Neuronal stem cell (in vitro differentiated cells): ENCODE measurements around the gene KLF5.
"Not testable (repeated sequence)": the region's sequence is repeated elsewhere in the genome, so short reads cannot be mapped to it uniquely, and the experiment has no call there.

ENCODE experiments used
- DNase-seq: peaks from one replicate; pipeline ENCODE4 v3.0.0-alpha.2; 2013; ENCODE audit warnings: low spot score
- H2AFZ ChIP-seq: one replicate; pipeline ENCODE4 v1.6.1; 2013; ENCODE audit warnings: mild to moderate bottlenecking, low read length, inconsistent platforms
- H2AK5ac ChIP-seq: 2 replicates; pipeline ENCODE4 v1.6.1; 2013; ENCODE audit warnings: low read depth, mild to moderate bottlenecking, inconsistent platforms, low read length, moderate library complexity, mixed read lengths
- H2BK120ac ChIP-seq: 2 replicates; pipeline ENCODE4 v1.6.1; 2013; ENCODE audit warnings: low read depth, mild to moderate bottlenecking, inconsistent platforms, low read length, moderate library complexity, mixed read lengths
- H2BK12ac ChIP-seq: one replicate; pipeline ENCODE4 v1.6.1; 2013; ENCODE audit warnings: low read length, inconsistent platforms
- H2BK15ac ChIP-seq: 2 replicates; pipeline ENCODE4 v1.6.1; 2013; ENCODE audit warnings: mild to moderate bottlenecking, low read length, inconsistent platforms, mixed read lengths
- H2BK5ac ChIP-seq: one replicate; pipeline ENCODE4 v1.6.1; 2013; ENCODE audit warnings: inconsistent platforms, mild to moderate bottlenecking, low read length, moderate library complexity
- H3K14ac ChIP-seq: one replicate; pipeline ENCODE4 v1.6.1; 2013; ENCODE audit warnings: low read length, inconsistent platforms
- H3K18ac ChIP-seq: 2 replicates; pipeline ENCODE4 v1.6.1; 2013; ENCODE audit warnings: low read length, inconsistent platforms
- H3K23ac ChIP-seq: 2 replicates; pipeline ENCODE4 v1.6.1; 2013; ENCODE audit warnings: low read depth, mild to moderate bottlenecking, mixed read lengths, low read length, inconsistent platforms; ENCODE audit not compliant: poor library complexity
- H3K27ac ChIP-seq: replicated peaks from 3 replicates; pipeline ENCODE4 v1.5.1; 2013; ENCODE audit warnings: low read length, inconsistent platforms
- H3K27me3 ChIP-seq, 3 experiments: 2 replicates each; pipeline ENCODE4 v1.6.1; 2013; ENCODE audit warnings: low read length in 3 of 3, mild to moderate bottlenecking in 2 of 3, inconsistent platforms in 1 of 3, low read depth in 1 of 3, mixed read lengths in 1 of 3, moderate library complexity in 1 of 3; ENCODE audit not compliant: control insufficient read depth in 3 of 3, insufficient read depth in 3 of 3
- H3K36me3 ChIP-seq, 2 donors: replicated peaks in 1 of 2; 2 replicates each; pipeline ENCODE4 v1.6.1; 2013; ENCODE audit warnings: low read length in 2 of 2; ENCODE audit not compliant: control insufficient read depth in 2 of 2, insufficient read depth in 2 of 2
- H3K4ac ChIP-seq: 2 replicates; pipeline ENCODE4 v1.6.1; 2013; ENCODE audit warnings: inconsistent platforms, mild to moderate bottlenecking, low read length, moderate library complexity
- H3K4me1 ChIP-seq, 2 donors: 1 replicate in 1 of 2; 2 replicates in 1 of 2; pipeline ENCODE4 v1.6.1; 2013; ENCODE audit warnings: low read length in 2 of 2, low read depth in 1 of 2; ENCODE audit not compliant: control insufficient read depth in 2 of 2, insufficient read depth in 1 of 2
- H3K4me2 ChIP-seq: one replicate; pipeline ENCODE4 v1.6.1; 2013; ENCODE audit warnings: mild to moderate bottlenecking, low read length, inconsistent platforms; ENCODE audit not compliant: insufficient read depth, poor library complexity, severe bottlenecking
- H3K4me3 ChIP-seq, 2 donors: 2 replicates each; pipeline ENCODE4 v1.5.1; 2013; ENCODE audit warnings: low read length in 2 of 2, mild to moderate bottlenecking in 2 of 2, inconsistent platforms in 1 of 2, moderate library complexity in 1 of 2
- H3K79me1 ChIP-seq: one replicate; pipeline ENCODE4 v1.6.1; 2013; ENCODE audit warnings: low read depth, mild to moderate bottlenecking, inconsistent platforms, low read length, moderate library complexity
- H3K9ac ChIP-seq: one replicate; pipeline ENCODE4 v1.6.1; 2013; ENCODE audit warnings: mild to moderate bottlenecking, low read depth, low read length, inconsistent platforms; ENCODE audit not compliant: poor library complexity
- H3K9me3 ChIP-seq, 2 donors: replicated peaks in 1 of 2; 2 replicates each; pipeline versions ENCODE3 to v1.6.1; 2013; ENCODE audit warnings: low read length in 2 of 2, mild to moderate bottlenecking in 2 of 2, inconsistent platforms in 1 of 2, low read depth in 1 of 2, mixed read lengths in 1 of 2, moderate library complexity in 1 of 2; ENCODE audit not compliant: control insufficient read depth in 2 of 2, insufficient read depth in 1 of 2
- H4K8ac ChIP-seq: one replicate; pipeline ENCODE4 v1.6.1; 2013; ENCODE audit warnings: low read depth, mild to moderate bottlenecking, inconsistent platforms, low read length, moderate library complexity
- H4K91ac ChIP-seq: one replicate; pipeline ENCODE4 v1.6.1; 2013; ENCODE audit warnings: low read length, low read depth, mild to moderate bottlenecking, inconsistent platforms; ENCODE audit not compliant: poor library complexity
- WGBS, 2 donors: extraction: QIAGEN DNeasy Blood & Tissue Kit; methylation state at CpG; one replicate each; pipeline ENCODE4 v1.1.7; 2013; ENCODE audit warnings: missing lambda C conversion rate in 2 of 2, mixed read lengths in 1 of 2; ENCODE audit not compliant: insufficient read length in 2 of 2, insufficient replicate concordance in 1 of 2; ENCODE audit errors: extremely low coverage in 2 of 2; 5-methylcytosine and 5-hydroxymethylcytosine counted together

The KLF5 gene

GRCh38 chr13:73045031-73045430, 13.8 kb upstream of the KLF5 start:
- H3K9ac ChIP-seq: no peak overlapping the region
- H3K4ac ChIP-seq: no peak overlapping the region
- no peak overlapping the region for H2BK5ac ChIP-seq
- no peak overlapping the region for H2BK15ac ChIP-seq
- H4K8ac ChIP-seq: no peak overlapping the region
- H3K79me1 ChIP-seq: no peaks in the 10 kb centered on the region
- H4K91ac ChIP-seq: no peak overlapping the region
- H2AFZ ChIP-seq: no peak overlapping the region
- H3K4me3 ChIP-seq: no peak overlapping the region
- DNase-seq: no peak
- H3K27ac ChIP-seq: no peak overlapping the region
- no peaks in the 10 kb centered on the region for H3K27me3 ChIP-seq
- H3K18ac ChIP-seq: no peak overlapping the region
- H2BK120ac ChIP-seq: no peak overlapping the region
- no peaks in the 10 kb centered on the region for H3K9me3 ChIP-seq
- no peaks in the 10 kb centered on the region for H3K36me3 ChIP-seq
- no peak overlapping the region for H3K14ac ChIP-seq
- no CpG with 5 or more reads among the region's 6 CpGs for WGBS, 2 donors
- no peak overlapping the region for H2BK12ac ChIP-seq
- H3K23ac ChIP-seq: no peak overlapping the region
- H3K4me2 ChIP-seq: no peak overlapping the region
- no peaks in the 10 kb centered on the region for H3K4me1 ChIP-seq
- no peak overlapping the region for H2AK5ac ChIP-seq

GRCh38 chr13:73048615-73049014, 10.2 kb upstream of the KLF5 start:
- H3K27me3 ChIP-seq, H4K8ac ChIP-seq, H3K79me1 ChIP-seq: not testable (repeated sequence)

DNA sequence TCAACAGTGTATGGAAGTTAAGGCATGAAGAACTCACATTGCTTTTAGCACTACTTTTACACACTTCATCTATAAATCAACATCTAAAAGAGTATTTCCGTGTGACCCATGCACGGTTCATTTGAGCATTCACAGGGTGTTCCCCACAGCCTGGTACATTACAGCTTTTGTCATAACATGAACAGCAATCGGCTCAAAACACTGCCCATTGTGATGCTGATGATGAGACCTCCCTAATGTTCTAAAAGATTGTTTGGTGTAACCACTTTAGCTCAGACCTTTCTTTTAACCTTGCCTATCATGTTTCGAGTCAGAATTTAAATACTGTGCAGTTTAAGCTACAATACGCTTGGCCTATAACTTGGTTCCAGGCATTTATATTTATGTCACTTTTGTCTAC, 4.1 kb upstream of the KLF5 start:
- H3K18ac ChIP-seq: no peak overlapping the region
- no peak overlapping the region for H2BK15ac ChIP-seq
- no peaks in the 10 kb centered on the region for H3K36me3 ChIP-seq
- no peaks in the 10 kb centered on the region for H3K9me3 ChIP-seq
- H3K27ac ChIP-seq: no peak overlapping the region
- H3K14ac ChIP-seq: no peak overlapping the region
- H2BK120ac ChIP-seq: no peak overlapping the region
- H3K4ac ChIP-seq: no peak overlapping the region
- H2AK5ac ChIP-seq: no peak overlapping the region
- no peak overlapping the region for H2BK12ac ChIP-seq
- no peak overlapping the region for H3K23ac ChIP-seq
- H4K8ac ChIP-seq: no peak overlapping the region
- H3K9ac ChIP-seq: no peak overlapping the region
- no peak overlapping the region for H2BK5ac ChIP-seq
- H3K79me1 ChIP-seq: no peaks in the 10 kb centered on the region
- no CpG with 5 or more reads among the region's 5 CpGs for WGBS, 2 donors
- peaks cover 0 to 4% of the 10 kb centered on the region in 2 donors for H3K4me1 ChIP-seq
- DNase-seq: no peak
- H3K27me3 ChIP-seq: peaks cover 0 to 27% (median 10%) of the 10 kb centered on the region in 3 experiments
- H4K91ac ChIP-seq: no peak overlapping the region
- H3K4me3 ChIP-seq: no peak overlapping the region
- no peak overlapping the region for H2AFZ ChIP-seq
- H3K4me2 ChIP-seq: no peak overlapping the region

More at GRCh38 chr13:73048615-73049014, 10.2 kb upstream of the KLF5 start:
- H2AK5ac ChIP-seq, H2AFZ ChIP-seq, H3K18ac ChIP-seq, H4K91ac ChIP-seq, H3K14ac ChIP-seq, H3K4me1 ChIP-seq, H3K4me2 ChIP-seq, H3K4ac ChIP-seq, H3K36me3 ChIP-seq, H2BK15ac ChIP-seq, H3K9ac ChIP-seq, H2BK12ac ChIP-seq, H2BK120ac ChIP-seq, H3K23ac ChIP-seq, H2BK5ac ChIP-seq, H3K27ac ChIP-seq, H3K4me3 ChIP-seq, H3K9me3 ChIP-seq, DNase-seq: not testable (repeated sequence)
- no CpG with 5 or more reads among the region's 2 CpGs for WGBS, 2 donors

- H4K8ac ChIP-seq: no peak overlapping the region
- H2BK15ac ChIP-seq: no peak overlapping the region
- H4K91ac ChIP-seq: no peak overlapping the region
- WGBS, 2 donors: no CpG with 5 or more reads among the region's 8 CpGs
- no peak overlapping the region for H3K23ac ChIP-seq
- no peak overlapping the region for H2BK120ac ChIP-seq
- H3K9ac ChIP-seq: no peak overlapping the region
- no peak overlapping the region for H3K18ac ChIP-seq
- H3K27ac ChIP-seq: no peak overlapping the region
- H2AK5ac ChIP-seq: no peak overlapping the region
- no peak overlapping the region for H2BK12ac ChIP-seq
- H3K14ac ChIP-seq: no peak overlapping the region
- no peaks in the 10 kb centered on the region for H3K79me1 ChIP-seq
- H3K27me3 ChIP-seq: peaks cover 0 to 40% (median 23%) of the 10 kb centered on the region in 3 experiments
- DNase-seq: no peak
- no peak overlapping the region for H3K4me3 ChIP-seq
- H2AFZ ChIP-seq: no peak overlapping the region
- no peak overlapping the region for H2BK5ac ChIP-seq
- no peaks in the 10 kb centered on the region for H3K9me3 ChIP-seq
- no peak overlapping the region for H3K4me2 ChIP-seq
- H3K4ac ChIP-seq: no peak overlapping the region
- peaks cover 2 to 5% of the 10 kb centered on the region in 2 donors for H3K4me1 ChIP-seq
- H3K36me3 ChIP-seq: no peaks in the 10 kb centered on the region
Observed at GRCh38 chr13:73055813-73056564, 2.8 kb upstream of the KLF5 start.
